H9 (cell line): ENCODE data around the gene PUDP. TPM values are rescaled to one million over a fixed set of nuclear protein-coding genes. Genes with fewer than 3 reads are reported as not detected.

Source experiments
- DNase-seq: peaks from one replicate; pipeline ENCODE4 v3.0.0-alpha.2; 2017
- H2AFZ ChIP-seq: one replicate; pipeline ENCODE4 v1.6.1; 2013; ENCODE audit warnings: mild to moderate bottlenecking, low read length, control low read depth, moderate library complexity
- H2AK5ac ChIP-seq: 2 replicates; pipeline ENCODE4 v1.6.1; 2013; ENCODE audit warnings: low read length, control low read depth, mixed read lengths; ENCODE audit not compliant: insufficient read length
- H2BK120ac ChIP-seq: one replicate; pipeline ENCODE4 v1.6.1; 2013; ENCODE audit warnings: low read depth, mild to moderate bottlenecking, low read length, control low read depth, inconsistent platforms; ENCODE audit not compliant: poor library complexity, severe bottlenecking
- H2BK12ac ChIP-seq: 2 replicates; pipeline ENCODE4 v1.6.1; 2013; ENCODE audit warnings: low read length, control low read depth, mixed read lengths, low read depth; ENCODE audit not compliant: insufficient read length
- H2BK15ac ChIP-seq: 2 replicates; pipeline ENCODE4 v1.6.1; 2013; ENCODE audit warnings: low read depth, low read length, control low read depth
- H2BK20ac ChIP-seq: one replicate; pipeline ENCODE4 v1.6.1; 2013; ENCODE audit warnings: low read depth, mild to moderate bottlenecking, low read length, control low read depth, inconsistent platforms; ENCODE audit not compliant: poor library complexity, severe bottlenecking
- H2BK5ac ChIP-seq: 2 replicates; pipeline ENCODE4 v1.6.1; 2013; ENCODE audit warnings: low read length, control low read depth, mixed read lengths; ENCODE audit not compliant: insufficient read length
- H3K14ac ChIP-seq: 2 replicates; pipeline ENCODE4 v1.6.1; 2013; ENCODE audit warnings: low read length, control low read depth; ENCODE audit not compliant: insufficient read depth
- H3K18ac ChIP-seq: 2 replicates; pipeline ENCODE4 v1.6.1; 2013; ENCODE audit warnings: low read depth, mild to moderate bottlenecking, mixed read lengths, low read length, control low read depth; ENCODE audit not compliant: insufficient read length
- H3K23ac ChIP-seq: 2 replicates; pipeline ENCODE4 v1.6.1; 2013; ENCODE audit warnings: low read length, control low read depth, mixed read lengths, low read depth; ENCODE audit not compliant: insufficient read length
- H3K23me2 ChIP-seq: 2 replicates; pipeline ENCODE4 v1.6.1; 2013; ENCODE audit warnings: low read depth, mild to moderate bottlenecking, mixed read lengths, low read length, control low read depth; ENCODE audit not compliant: insufficient read length, poor library complexity, severe bottlenecking
- H3K27ac ChIP-seq: 2 replicates; pipeline ENCODE4 v1.5.1; 2013; ENCODE audit warnings: low read length, control low read depth, mixed read lengths, low read depth; ENCODE audit not compliant: insufficient read length
- H3K27me3 ChIP-seq: 2 replicates; pipeline ENCODE4 v1.6.1; 2013; ENCODE audit warnings: low read length, control low read depth, inconsistent platforms; ENCODE audit not compliant: insufficient read depth
- H3K4ac ChIP-seq: 2 replicates; pipeline ENCODE4 v1.6.1; 2013; ENCODE audit warnings: low read depth, mild to moderate bottlenecking, control low read depth, inconsistent platforms, low read length, moderate library complexity
- H3K4me1 ChIP-seq: 2 replicates; pipeline ENCODE4 v1.6.1; 2013; ENCODE audit warnings: low read length, control low read depth, inconsistent platforms; ENCODE audit not compliant: insufficient read depth
- H3K4me2 ChIP-seq: 2 replicates; pipeline ENCODE4 v1.6.1; 2013; ENCODE audit warnings: low read length, control low read depth, mixed read lengths; ENCODE audit not compliant: insufficient read length, insufficient read depth
- H3K56ac ChIP-seq: 2 replicates; pipeline ENCODE4 v1.6.1; 2013; ENCODE audit warnings: low read depth, mild to moderate bottlenecking, mixed read lengths, low read length, control low read depth; ENCODE audit not compliant: insufficient read length
- H3K79me1 ChIP-seq: 2 replicates; pipeline ENCODE4 v1.6.1; 2013; ENCODE audit warnings: low read depth, mild to moderate bottlenecking, moderate library complexity, low read length, control low read depth, inconsistent platforms; ENCODE audit not compliant: insufficient read depth, poor library complexity, severe bottlenecking
- H3K79me2 ChIP-seq: 2 replicates; pipeline ENCODE4 v1.6.1; 2013; ENCODE audit warnings: low read length, control low read depth, inconsistent platforms; ENCODE audit not compliant: insufficient read depth
- H3K9ac ChIP-seq: 2 replicates; pipeline ENCODE4 v1.6.1; 2013; ENCODE audit warnings: low read length, control low read depth, mixed read lengths; ENCODE audit not compliant: insufficient read length; ENCODE audit errors: extremely low read depth
- H3K9me3 ChIP-seq: one replicate; pipeline ENCODE4 v1.6.1; 2013; ENCODE audit warnings: low read depth, low read length, inconsistent platforms; ENCODE audit not compliant: control insufficient read depth
- H3T11ph ChIP-seq: one replicate; pipeline ENCODE4 v1.6.1; 2013; ENCODE audit warnings: mild to moderate bottlenecking, low read length, control low read depth, inconsistent platforms
- H4K20me1 ChIP-seq: one replicate; pipeline ENCODE4 v1.6.1; 2013; ENCODE audit not compliant: control insufficient read depth, insufficient read length, insufficient read depth
- H4K5ac ChIP-seq: 2 replicates; pipeline ENCODE4 v1.6.1; 2013; ENCODE audit warnings: low read depth, mild to moderate bottlenecking, mixed read lengths, low read length, control low read depth; ENCODE audit not compliant: insufficient read length
- H4K8ac ChIP-seq: replicated peaks from 2 replicates; pipeline ENCODE4 v1.6.1; 2013; ENCODE audit warnings: low read length, control low read depth, mixed read lengths, low read depth; ENCODE audit not compliant: insufficient read length
- H4K91ac ChIP-seq: 2 replicates; pipeline ENCODE4 v1.6.1; 2013; ENCODE audit warnings: low read depth, mild to moderate bottlenecking, moderate library complexity, mixed read lengths, low read length, control low read depth; ENCODE audit not compliant: insufficient read length
- H3K27ac Mint-ChIP-seq, 3 experiments: 2 replicates in 2 of 3; 3 replicates in 1 of 3; pipeline ENCODE4 v1.8.0; 2020 to 2021; ENCODE audit warnings: mixed read lengths in 3 of 3, mild to moderate bottlenecking in 1 of 3, moderate library complexity in 1 of 3
- H3K27me3 Mint-ChIP-seq: 2 replicates; pipeline ENCODE4 v1.8.0; 2021; ENCODE audit warnings: low read depth, mild to moderate bottlenecking, moderate library complexity, mixed read lengths
- H3K36me3 Mint-ChIP-seq, 3 experiments: 2 replicates in 2 of 3; 3 replicates in 1 of 3; pipeline ENCODE4 v1.8.0; 2020 to 2021; ENCODE audit warnings: low read depth in 3 of 3, mixed read lengths in 3 of 3; ENCODE audit not compliant: insufficient read depth in 1 of 3
- H3K4me1 Mint-ChIP-seq, 2 experiments: 2 replicates each; pipeline ENCODE4 v1.8.0; 2020; ENCODE audit warnings: mixed read lengths in 2 of 2
- H3K4me3 Mint-ChIP-seq, 2 experiments: 2 replicates in 1 of 2; 3 replicates in 1 of 2; pipeline ENCODE4 v1.8.0; 2020 to 2021; ENCODE audit warnings: mild to moderate bottlenecking in 2 of 2, mixed read lengths in 2 of 2, moderate library complexity in 1 of 2
- H3K9me3 Mint-ChIP-seq, 2 experiments: 2 replicates in 1 of 2; 3 replicates in 1 of 2; pipeline ENCODE4 v1.8.0; 2020; ENCODE audit warnings: mild to moderate bottlenecking in 2 of 2, mixed read lengths in 2 of 2, moderate library complexity in 1 of 2
- WGBS: extraction: QIAGEN DNeasy Blood & Tissue Kit; methylation state at CpG from one replicate; pipeline ENCODE4 v1.1.7; 2013; ENCODE audit warnings: missing lambda C conversion rate, low lambda C conversion rate, mixed read lengths; ENCODE audit not compliant: insufficient read length; ENCODE audit errors: extremely low coverage; 5-methylcytosine and 5-hydroxymethylcytosine counted together
- total RNA-seq: library from RNA; stranded (reverse); gene quantifications from 2 replicates; pipeline ENCODE4 v1.2.1, GENCODE V29; 2021
- TF ChIP-seq, protein P1 (sequence below): fragments of 200-600 bp; sonication (generic); conservative IDR thresholded peaks from 3 replicates; pipeline ENCODE4 v1.8.0; 2021; ENCODE audit warnings: antibody characterized with exemption, mild to moderate bottlenecking

PUDP gene
- total RNA-seq, 1 experiment from 2014 or later, result 46.3 TPM

DNA sequence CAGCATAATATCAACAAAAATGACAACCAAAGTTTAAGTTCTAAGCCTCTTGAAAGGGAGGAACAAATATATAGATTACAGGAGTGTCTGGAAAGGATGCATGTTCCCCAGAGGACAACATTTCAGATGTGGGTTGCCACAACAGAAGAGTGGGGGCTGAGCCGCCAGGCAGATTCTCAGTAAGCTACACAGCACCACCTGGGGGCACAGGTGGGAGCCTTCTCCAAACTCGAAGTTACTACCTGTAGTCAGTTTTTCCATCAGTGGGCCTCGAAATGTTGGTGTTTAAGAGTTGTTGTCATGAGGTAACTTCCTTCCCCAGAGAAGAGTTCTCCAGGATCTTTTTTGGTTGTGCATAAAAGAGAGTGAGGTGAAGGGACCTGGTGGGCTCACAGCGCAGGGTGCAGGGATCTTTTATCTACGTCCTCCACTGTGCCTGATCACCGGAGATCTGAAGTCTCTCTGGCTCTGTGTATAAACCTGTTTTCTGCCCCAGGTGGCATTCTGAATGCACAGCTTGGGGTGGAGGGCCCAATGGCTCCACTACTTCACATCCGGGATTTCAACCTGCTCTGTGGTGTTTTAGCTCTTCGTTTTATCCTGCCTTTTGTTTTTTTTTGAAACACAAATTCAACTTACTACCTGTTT lies 58.9 kb downstream of the PUDP start:
- peak; percentile 49 for DNase-seq
- Mint-ChIP-seq H3K4me1 (peaks cover 26 to 35% of the 10 kb centered on the region in 2 experiments), H3K27ac (peak overlapping the region; percentile 30 to 92 (median 86); a peak in 6 of 7 replicates), H3K36me3 (peaks cover 0 to 1% (median 0%) of the 10 kb centered on the region in 3 experiments; a peak in 1 of 7 replicates), H3K27me3 (no peaks in the 10 kb centered on the region), H3K4me3 (no peak overlapping the region), H3K9me3 (no peaks in the 10 kb centered on the region)
- no peak overlapping the region for H4K91ac ChIP-seq
- H3K27ac ChIP-seq, result no peak overlapping the region
- H3K4me2 ChIP-seq, result no peak overlapping the region
- peaks cover 2% of the 10 kb centered on the region for H3K4me1 ChIP-seq
- H2AFZ ChIP-seq, result no peak overlapping the region
- H3K4ac ChIP-seq, result no peak overlapping the region
- no peak overlapping the region for H2BK20ac ChIP-seq
- no peak overlapping the region for H4K8ac ChIP-seq
- H3K18ac ChIP-seq, result no peak overlapping the region
- H3T11ph ChIP-seq, result no peak overlapping the region
- H3K9me3 ChIP-seq, result no peaks in the 10 kb centered on the region
- H2BK120ac ChIP-seq, result no peak overlapping the region
- TF ChIP-seq, protein P1, sequence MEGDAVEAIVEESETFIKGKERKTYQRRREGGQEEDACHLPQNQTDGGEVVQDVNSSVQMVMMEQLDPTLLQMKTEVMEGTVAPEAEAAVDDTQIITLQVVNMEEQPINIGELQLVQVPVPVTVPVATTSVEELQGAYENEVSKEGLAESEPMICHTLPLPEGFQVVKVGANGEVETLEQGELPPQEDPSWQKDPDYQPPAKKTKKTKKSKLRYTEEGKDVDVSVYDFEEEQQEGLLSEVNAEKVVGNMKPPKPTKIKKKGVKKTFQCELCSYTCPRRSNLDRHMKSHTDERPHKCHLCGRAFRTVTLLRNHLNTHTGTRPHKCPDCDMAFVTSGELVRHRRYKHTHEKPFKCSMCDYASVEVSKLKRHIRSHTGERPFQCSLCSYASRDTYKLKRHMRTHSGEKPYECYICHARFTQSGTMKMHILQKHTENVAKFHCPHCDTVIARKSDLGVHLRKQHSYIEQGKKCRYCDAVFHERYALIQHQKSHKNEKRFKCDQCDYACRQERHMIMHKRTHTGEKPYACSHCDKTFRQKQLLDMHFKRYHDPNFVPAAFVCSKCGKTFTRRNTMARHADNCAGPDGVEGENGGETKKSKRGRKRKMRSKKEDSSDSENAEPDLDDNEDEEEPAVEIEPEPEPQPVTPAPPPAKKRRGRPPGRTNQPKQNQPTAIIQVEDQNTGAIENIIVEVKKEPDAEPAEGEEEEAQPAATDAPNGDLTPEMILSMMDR, result peak; percentile 79
- WGBS, result no CpG with 5 or more reads among the region's 8 CpGs
- no peak overlapping the region for H3K56ac ChIP-seq
- no peak overlapping the region for H2AK5ac ChIP-seq
- H2BK12ac ChIP-seq, result no peak overlapping the region
- 0 out of 2 replicates have a peak overlapping the region, but pooled peaks have one; percentile 28 for H3K14ac ChIP-seq
- H3K79me1 ChIP-seq, result no peaks in the 10 kb centered on the region
- no peak overlapping the region for H3K23ac ChIP-seq
- H4K20me1 ChIP-seq, result no peaks in the 10 kb centered on the region
- H3K79me2 ChIP-seq, result no peaks in the 10 kb centered on the region
- H2BK15ac ChIP-seq, result no peak overlapping the region
- H3K23me2 ChIP-seq, result no peaks in the 10 kb centered on the region
- H3K9ac ChIP-seq, result no peak overlapping the region
- no peak overlapping the region for H4K5ac ChIP-seq
- H2BK5ac ChIP-seq, result no peak overlapping the region
- H3K27me3 ChIP-seq, result no peaks in the 10 kb centered on the region
